ENCODE measurements around the gene FAF1.

Gene FAF1

DNA sequence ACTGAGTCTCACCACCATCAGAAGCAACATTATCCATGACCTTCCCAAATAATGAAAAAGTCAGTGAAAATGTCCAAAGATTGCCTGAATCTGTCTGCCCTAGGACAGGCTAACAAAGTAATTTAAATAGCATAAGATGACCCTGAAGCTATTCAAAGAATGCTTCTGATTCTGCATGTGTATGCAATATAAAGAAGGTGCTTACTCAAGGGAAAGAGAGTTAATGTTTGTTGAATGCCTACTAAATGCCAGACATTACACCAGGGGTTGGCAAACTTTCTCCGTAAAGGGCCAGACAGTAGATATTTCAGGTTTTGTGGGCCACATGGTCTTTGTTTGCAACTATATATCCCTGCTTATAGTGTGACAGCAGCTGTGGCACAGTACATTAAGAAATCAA, 314.9 kb downstream of the FAF1 start:
- no peak overlapping the region for H3K4me3 Mint-ChIP-seq
- no peaks in the 10 kb centered on the region for H3K9me3 Mint-ChIP-seq (ENCODE audit: low read depth)
- H3K27ac Mint-ChIP-seq, result no peak overlapping the region
- no peaks in the 10 kb centered on the region for H3K4me1 Mint-ChIP-seq (ENCODE audit: low read depth)
- peaks cover 19% of the 10 kb centered on the region for H3K36me3 Mint-ChIP-seq
- H3K27me3 Mint-ChIP-seq, result no peaks in the 10 kb centered on the region

DNA sequence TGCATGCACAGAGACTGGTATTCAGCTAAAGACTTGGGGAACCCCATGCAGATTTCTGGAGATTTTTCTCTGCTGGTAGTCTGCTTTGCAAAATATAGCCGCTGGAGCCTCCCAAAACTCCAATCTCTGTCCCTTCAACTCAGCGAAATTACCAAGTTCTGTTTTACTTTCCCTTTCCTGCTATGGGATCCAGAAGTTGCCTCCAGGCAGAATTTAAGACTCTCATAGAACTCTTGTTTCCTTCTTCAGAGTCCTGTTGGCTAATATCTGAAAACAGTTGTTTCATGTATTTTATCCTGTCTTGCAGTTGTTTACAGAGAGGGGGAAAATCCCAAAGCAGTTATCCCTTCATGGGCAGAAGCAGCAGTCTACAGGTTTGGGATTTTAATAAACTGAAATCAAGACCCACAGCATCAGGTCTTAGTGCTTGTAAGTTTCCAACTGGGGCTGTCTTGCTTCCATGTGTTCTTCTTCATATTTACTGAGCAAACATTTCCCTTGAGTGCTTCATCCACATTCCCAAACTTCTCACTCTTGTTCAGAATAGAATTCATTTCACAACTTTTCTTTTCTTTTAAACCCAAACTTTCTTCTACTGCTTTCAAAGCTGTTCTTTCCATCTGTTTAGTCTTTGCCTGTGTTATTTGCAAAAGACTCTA, 315.5 kb downstream of the FAF1 start:
- no peaks in the 10 kb centered on the region for H3K9me3 Mint-ChIP-seq (ENCODE audit: low read depth)
- peaks cover 19% of the 10 kb centered on the region for H3K36me3 Mint-ChIP-seq
- no peaks in the 10 kb centered on the region for H3K4me1 Mint-ChIP-seq (ENCODE audit: low read depth)
- H3K27ac Mint-ChIP-seq, result no peak overlapping the region
- H3K4me3 Mint-ChIP-seq, result no peak overlapping the region
- H3K27me3 Mint-ChIP-seq, result no peaks in the 10 kb centered on the region

DNA sequence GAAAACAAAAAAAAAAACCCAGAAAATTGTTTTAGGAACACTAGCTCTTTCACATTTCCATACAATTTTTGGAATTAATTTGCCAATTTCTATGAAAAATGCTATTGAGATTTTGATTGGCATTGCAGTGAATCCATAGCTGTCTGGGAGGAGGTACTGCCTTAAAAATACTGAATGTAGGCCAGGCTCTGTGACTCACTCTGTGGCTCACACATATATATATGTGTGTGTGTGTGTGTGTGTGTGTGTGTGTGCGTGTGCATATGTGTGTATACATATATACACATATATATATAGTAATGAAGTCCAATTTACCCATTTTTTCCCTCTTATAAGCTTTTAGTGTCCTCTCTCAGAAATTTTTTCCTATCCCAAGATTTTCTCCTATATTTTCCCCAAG, 322.6 kb downstream of the FAF1 start:
- no peak overlapping the region for H3K4me3 Mint-ChIP-seq
- no peaks in the 10 kb centered on the region for H3K4me1 Mint-ChIP-seq (ENCODE audit: low read depth)
- no peak overlapping the region for H3K27ac Mint-ChIP-seq
- no peaks in the 10 kb centered on the region for H3K9me3 Mint-ChIP-seq (ENCODE audit: low read depth)
- H3K27me3 Mint-ChIP-seq, result no peaks in the 10 kb centered on the region
- H3K36me3 Mint-ChIP-seq, result peaks cover under 1% of the 10 kb centered on the region

DNA sequence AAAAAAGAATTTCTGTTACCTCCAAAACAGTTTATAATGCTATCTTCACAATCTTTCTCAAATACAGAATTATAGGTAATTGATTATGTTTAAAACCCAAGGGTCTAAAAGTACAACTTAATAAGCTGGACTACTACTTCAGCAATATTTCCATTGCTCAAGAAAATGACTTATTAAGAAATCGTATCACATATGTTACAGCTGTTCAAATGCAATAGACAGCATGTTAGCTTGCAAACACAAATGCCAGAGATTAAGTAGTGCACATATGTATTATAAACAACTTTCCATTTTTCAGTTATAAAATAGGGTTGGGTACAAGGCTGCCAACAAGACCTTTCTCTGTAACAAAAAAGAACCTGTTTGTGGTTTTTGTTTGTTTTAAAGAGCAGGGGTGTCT, 325.8 kb downstream of the FAF1 start:
- Mint-ChIP-seq H3K27ac (no peak overlapping the region), H3K4me1 (ENCODE audit: low read depth) (peaks cover 2% of the 10 kb centered on the region), H3K27me3 (no peaks in the 10 kb centered on the region), H3K4me3 (no peak overlapping the region), H3K9me3 (ENCODE audit: low read depth) (no peaks in the 10 kb centered on the region), H3K36me3 (peaks cover 3% of the 10 kb centered on the region)

DNA sequence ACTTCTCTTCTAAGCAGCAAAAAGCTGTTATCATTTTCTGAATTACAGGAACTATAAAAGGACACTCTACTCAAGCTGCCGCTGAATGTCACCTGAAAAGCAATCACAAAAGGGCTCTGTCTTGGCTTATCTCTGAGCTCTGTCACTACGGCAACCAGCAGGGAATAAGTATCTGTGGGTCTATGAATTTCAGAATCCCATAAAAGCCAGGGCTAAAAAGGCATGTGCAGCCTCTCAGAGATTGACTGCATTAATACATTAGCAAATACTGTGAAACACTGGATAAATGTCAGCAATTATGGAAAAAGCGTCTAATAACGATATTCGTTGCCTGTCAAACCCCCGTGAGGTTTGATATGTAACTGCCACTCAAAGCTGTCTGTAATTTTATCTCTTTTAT, 326.6 kb downstream of the FAF1 start:
- no peak overlapping the region for H3K27ac Mint-ChIP-seq
- H3K4me1 Mint-ChIP-seq (ENCODE audit: low read depth), result peaks cover 2% of the 10 kb centered on the region
- no peak overlapping the region for H3K4me3 Mint-ChIP-seq
- no peaks in the 10 kb centered on the region for H3K9me3 Mint-ChIP-seq (ENCODE audit: low read depth)
- H3K36me3 Mint-ChIP-seq, result peaks cover 3% of the 10 kb centered on the region
- H3K27me3 Mint-ChIP-seq, result no peaks in the 10 kb centered on the region

DNA sequence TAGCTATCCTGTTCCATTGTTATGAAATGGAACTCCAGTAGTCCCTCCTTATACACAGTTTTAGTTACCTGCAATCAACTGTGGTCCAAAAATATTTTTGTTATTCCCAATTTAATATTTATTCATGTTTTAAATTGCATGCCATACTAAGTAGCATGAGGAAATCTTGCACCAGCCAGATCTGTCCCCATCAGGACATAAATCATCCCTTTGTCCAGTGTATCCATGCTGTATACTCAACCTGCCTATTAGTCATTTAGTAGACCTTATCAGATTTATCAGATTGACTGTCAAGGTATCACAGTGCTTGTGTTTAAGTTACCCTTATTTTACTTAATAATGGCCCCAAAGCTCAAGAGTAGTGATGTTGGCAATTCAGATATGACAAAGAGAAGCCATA, 328.9 kb downstream of the FAF1 start:
- Mint-ChIP-seq H3K4me1 (ENCODE audit: low read depth) (peaks cover 2% of the 10 kb centered on the region), H3K27me3 (no peaks in the 10 kb centered on the region)

DNA sequence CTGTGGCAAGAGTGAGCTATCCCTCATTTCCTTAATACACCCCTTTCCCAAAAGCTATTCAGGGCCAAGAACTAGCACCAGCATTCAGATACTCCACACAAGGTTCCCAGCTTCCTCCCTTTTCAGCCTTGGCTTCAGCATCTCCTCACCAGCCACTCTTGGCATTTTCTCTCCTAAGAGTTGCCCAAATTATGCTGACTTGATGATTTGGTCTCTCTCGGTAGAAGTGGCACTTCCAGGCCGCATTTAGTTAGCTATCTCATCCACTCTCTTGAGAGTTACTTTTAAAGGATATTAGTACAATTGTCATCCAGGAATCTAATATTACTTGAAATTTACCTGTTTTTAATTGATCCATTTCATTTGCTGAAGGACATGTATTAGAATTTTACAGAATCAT, 337.8 kb downstream of the FAF1 start:
- no peaks in the 10 kb centered on the region for H3K4me1 Mint-ChIP-seq (ENCODE audit: low read depth)
- H3K27ac Mint-ChIP-seq, result no peak overlapping the region

More for the DNA sequence above, 328.9 kb downstream of the FAF1 start:
- H3K27ac Mint-ChIP-seq, result no peak overlapping the region
- no peak overlapping the region for H3K4me3 Mint-ChIP-seq
- H3K9me3 Mint-ChIP-seq (ENCODE audit: low read depth), result no peaks in the 10 kb centered on the region
- H3K36me3 Mint-ChIP-seq, result peaks cover 3% of the 10 kb centered on the region

DNA sequence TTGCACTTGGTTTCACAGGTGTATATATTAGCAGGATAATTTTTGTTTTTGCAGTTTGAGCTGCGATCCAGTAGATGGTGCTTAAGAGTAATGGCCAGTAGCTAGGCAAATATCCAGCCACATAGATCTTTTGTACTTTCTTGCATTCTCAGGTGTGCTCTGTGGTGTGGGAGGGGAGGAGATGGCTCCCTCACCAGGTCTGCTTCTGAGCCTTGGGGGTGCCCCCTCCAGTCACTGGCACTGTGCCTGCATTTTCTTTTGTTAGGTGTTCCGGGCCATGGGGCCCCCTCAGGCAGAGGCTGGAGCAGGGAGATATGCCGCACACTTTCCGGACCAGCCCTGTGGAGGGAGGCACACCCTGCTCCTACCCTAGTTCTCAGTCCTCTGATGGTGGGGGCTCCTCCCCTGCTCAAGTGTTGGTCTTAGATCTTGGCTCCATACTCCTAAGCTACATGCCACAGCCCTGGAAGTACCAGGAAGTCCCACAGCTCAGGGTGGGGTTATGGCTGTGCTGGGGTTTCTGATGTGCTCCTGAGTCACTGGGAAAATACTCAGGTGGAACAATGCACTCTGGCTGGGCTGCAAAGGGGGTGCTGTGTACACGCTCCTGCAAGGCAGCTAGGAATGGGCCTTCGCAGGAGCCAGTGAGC, 339.3 kb downstream of the FAF1 start:
- Mint-ChIP-seq H3K27me3 (no peaks in the 10 kb centered on the region), H3K4me1 (ENCODE audit: low read depth) (no peaks in the 10 kb centered on the region), H3K9me3 (ENCODE audit: low read depth) (no peaks in the 10 kb centered on the region), H3K27ac (no peak overlapping the region), H3K36me3 (peaks cover 14% of the 10 kb centered on the region), H3K4me3 (no peak overlapping the region)

More for the DNA sequence above, 337.8 kb downstream of the FAF1 start:
- peaks cover 11% of the 10 kb centered on the region for H3K36me3 Mint-ChIP-seq
- H3K9me3 Mint-ChIP-seq (ENCODE audit: low read depth), result no peaks in the 10 kb centered on the region
- H3K4me3 Mint-ChIP-seq, result no peak overlapping the region
- H3K27me3 Mint-ChIP-seq, result no peaks in the 10 kb centered on the region

DNA sequence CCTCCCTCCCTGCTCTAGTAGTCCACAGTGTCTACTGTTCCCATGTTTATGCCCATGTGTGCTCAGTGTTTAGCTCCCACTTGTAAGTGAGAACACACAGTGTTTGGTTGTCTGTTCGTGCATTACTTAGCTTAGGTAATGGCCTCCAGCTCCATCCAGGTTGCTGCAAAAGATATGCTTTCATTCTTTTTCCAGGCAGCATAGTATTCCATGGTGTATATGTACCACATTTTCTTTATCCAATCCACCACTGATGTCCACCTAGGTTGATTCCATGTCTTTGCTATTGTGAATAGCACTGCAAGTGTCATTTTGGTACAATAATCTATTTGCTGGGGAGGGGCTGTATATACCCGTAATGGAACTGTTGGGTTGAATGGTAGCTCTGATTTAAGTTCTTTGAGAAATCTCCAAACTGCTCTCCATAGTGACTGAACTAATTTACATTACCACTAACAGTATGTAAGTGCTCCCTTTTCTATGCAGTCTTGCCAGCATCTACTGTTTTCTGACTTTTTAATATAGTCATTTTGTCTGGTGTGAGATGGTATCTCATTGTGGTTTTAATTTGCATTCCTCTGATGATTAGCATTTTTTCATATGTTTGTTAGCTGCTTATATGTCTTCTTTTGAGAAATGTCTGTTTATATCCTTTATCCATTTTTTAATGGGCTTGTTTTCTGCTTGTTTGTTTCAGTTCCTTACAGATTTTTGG, 344.9 kb downstream of the FAF1 start:
- Mint-ChIP-seq H3K27ac (no peak overlapping the region), H3K4me3 (no peak overlapping the region), H3K27me3 (no peaks in the 10 kb centered on the region), H3K4me1 (ENCODE audit: low read depth) (peaks cover 2% of the 10 kb centered on the region), H3K36me3 (peaks cover 12% of the 10 kb centered on the region), H3K9me3 (ENCODE audit: low read depth) (no peaks in the 10 kb centered on the region)

DNA sequence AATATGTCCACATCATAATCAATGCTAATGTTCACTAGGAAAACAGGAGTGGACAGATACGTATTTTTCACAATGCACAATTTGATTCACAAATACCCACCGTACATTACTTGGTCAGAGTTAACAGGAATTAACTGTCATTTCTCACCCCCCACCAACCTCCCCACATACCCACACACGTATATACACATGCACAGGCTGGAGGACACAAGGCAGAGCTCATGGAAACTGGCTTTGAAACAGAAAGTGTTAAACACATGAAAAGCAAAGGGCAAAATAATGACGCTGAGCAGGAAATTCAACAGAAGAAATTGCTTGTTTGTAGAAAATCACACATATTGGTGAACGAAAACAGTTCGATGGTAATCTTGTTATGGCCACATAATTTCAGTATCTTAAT, 348.4 kb downstream of the FAF1 start:
- no peaks in the 10 kb centered on the region for H3K9me3 Mint-ChIP-seq (ENCODE audit: low read depth)
- H3K27ac Mint-ChIP-seq, result no peak overlapping the region
- H3K27me3 Mint-ChIP-seq, result no peaks in the 10 kb centered on the region
- H3K36me3 Mint-ChIP-seq, result peaks cover 11% of the 10 kb centered on the region
- H3K4me1 Mint-ChIP-seq (ENCODE audit: low read depth), result peaks cover 2% of the 10 kb centered on the region
- no peak overlapping the region for H3K4me3 Mint-ChIP-seq

DNA sequence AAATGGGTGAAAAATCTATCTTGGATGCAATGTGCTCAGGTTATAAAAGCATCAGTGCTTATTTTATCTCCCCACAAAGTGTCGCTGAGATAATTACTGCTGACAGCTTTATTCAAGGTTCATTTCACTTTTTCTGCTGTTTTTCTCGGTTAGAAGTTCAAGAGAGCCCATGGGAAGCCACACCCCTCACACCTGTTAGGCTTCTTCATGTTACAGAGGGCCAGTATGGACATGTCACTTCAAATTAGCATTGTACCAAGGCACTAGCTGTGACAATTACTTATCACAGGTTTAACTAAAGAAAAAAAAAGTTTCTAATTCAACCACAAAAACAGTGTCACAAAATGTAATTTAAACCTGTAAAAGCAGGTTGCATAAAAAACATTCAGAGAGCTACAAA, 349.5 kb downstream of the FAF1 start:
- H3K9me3 Mint-ChIP-seq (ENCODE audit: low read depth), result no peaks in the 10 kb centered on the region
- no peak overlapping the region for H3K4me3 Mint-ChIP-seq
- H3K27me3 Mint-ChIP-seq, result no peaks in the 10 kb centered on the region
- H3K27ac Mint-ChIP-seq, result no peak overlapping the region
- H3K4me1 Mint-ChIP-seq (ENCODE audit: low read depth), result peaks cover 2% of the 10 kb centered on the region
- peaks cover 10% of the 10 kb centered on the region for H3K36me3 Mint-ChIP-seq

DNA sequence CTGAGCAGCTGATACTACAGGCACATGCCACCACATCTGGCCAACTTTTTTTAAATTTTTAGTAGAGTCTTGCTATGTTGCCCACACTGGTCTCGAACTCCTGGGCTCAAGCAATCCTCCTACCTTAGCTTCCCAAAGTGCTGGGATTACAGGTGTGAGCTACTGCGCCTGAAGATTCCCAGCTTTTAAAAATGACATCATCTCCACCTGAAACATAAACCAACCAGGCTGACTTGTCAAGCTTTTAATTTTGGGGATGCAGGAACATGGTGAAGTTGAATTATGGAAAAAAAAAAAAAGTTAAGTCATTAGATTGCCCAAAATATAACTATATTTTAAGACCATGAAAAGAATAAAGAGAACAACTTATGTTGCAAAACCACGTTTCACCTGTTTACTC, 350.6 kb downstream of the FAF1 start:
- Mint-ChIP-seq H3K4me1 (ENCODE audit: low read depth) (peaks cover 2% of the 10 kb centered on the region), H3K36me3 (peaks cover 7% of the 10 kb centered on the region), H3K27ac (no peak overlapping the region), H3K9me3 (ENCODE audit: low read depth) (no peaks in the 10 kb centered on the region), H3K27me3 (no peaks in the 10 kb centered on the region), H3K4me3 (no peak overlapping the region)

DNA sequence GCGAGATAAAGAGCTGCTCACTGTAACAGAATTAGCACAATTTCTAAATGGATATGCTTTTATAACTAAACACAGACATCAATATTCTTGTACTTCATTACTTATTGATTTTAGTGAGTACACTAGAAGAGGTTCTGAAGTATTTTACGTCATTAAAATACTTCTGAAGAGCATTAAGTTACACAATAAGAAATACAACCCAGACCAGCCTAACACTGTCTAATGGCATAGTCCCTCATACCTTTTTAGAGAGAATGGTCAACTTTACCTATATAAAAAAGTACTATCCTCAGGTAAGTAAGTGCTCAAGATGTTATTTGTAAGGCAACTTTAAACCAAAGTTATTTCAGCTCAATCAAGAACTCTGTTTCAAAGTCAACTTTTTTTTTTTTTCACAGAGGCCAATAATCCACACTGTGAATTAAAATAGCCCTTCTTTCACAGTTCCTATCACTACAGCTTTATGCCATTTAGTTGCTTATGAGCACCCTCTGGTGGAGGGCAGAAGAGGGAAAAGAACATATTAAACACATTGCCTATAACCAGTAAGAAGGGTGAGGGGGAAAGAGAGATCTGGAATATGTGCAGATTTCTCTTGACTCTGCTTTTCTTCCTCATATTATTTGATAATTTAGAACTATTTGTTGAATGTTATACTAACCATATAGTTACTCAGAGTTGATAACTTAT, 354.7 kb downstream of the FAF1 start:
- Mint-ChIP-seq H3K9me3 (ENCODE audit: low read depth) (no peaks in the 10 kb centered on the region), H3K4me1 (ENCODE audit: low read depth) (no peaks in the 10 kb centered on the region), H3K27ac (no peak overlapping the region), H3K27me3 (no peaks in the 10 kb centered on the region), H3K36me3 (peaks cover 7% of the 10 kb centered on the region), H3K4me3 (no peak overlapping the region)

DNA sequence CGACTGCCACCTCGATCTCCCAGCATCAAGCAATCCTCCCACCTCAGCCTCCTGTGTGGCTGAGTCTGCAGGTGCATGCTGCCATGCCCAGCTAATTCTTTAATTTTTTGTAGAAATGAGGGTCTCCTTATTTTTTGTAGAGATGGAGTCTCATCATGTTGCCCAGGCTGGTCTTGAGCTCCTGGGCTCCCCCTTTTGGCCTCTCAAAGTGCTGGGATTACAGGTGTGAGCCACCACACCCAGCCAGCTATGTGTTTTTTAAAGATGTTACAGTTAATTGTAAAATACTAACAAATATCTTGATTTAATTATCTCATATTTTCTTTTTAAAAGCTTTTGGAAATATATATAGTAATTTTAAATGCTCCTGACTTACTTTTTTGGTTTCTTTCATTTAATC, 355.5 kb downstream of the FAF1 start:
- Mint-ChIP-seq H3K27me3 (no peaks in the 10 kb centered on the region), H3K4me1 (ENCODE audit: low read depth) (no peaks in the 10 kb centered on the region), H3K36me3 (peaks cover 7% of the 10 kb centered on the region), H3K4me3 (no peak overlapping the region), H3K9me3 (ENCODE audit: low read depth) (no peaks in the 10 kb centered on the region), H3K27ac (no peak overlapping the region)
